Activated T-helper 2 cell treated with anti-CD3 and anti-CD28 coated beads, Interferon-gamma antibody, Interleukin-2, Interleukin-4, amounts not matched to agents 10 μg/mL and 5 μg/mL and 100 μg/mL, durations not matched to agents 14 hours and 24 hours and 36 hours (primary cell): ENCODE data around the gene ZNFX1. TPM values are rescaled to one million over a fixed set of nuclear protein-coding genes. Genes with fewer than 3 reads are reported as not detected.
A peak's percentile ranks its signal among the peaks of the same experiment; 100 is the strongest.

Source experiments
- DNase-seq: peaks from one replicate; pipeline ENCODE4 v3.0.0; 2021; ENCODE audit warnings: low spot score
- H3K27ac Mint-ChIP-seq: one replicate; pipeline ENCODE4 v1.8.0; 2021; ENCODE audit warnings: mixed read lengths
- H3K27me3 Mint-ChIP-seq: one replicate; pipeline ENCODE4 v1.8.0; 2021; ENCODE audit warnings: low read depth, mixed read lengths
- H3K36me3 Mint-ChIP-seq: one replicate; pipeline ENCODE4 v1.8.0; 2021; ENCODE audit warnings: low read depth, mixed read lengths
- H3K4me1 Mint-ChIP-seq: one replicate; pipeline ENCODE4 v1.8.0; 2021; ENCODE audit warnings: low read depth, mixed read lengths
- H3K4me3 Mint-ChIP-seq: one replicate; pipeline ENCODE4 v1.8.0; 2021; ENCODE audit warnings: low read depth, mild to moderate bottlenecking, moderate library complexity, mixed read lengths
- H3K9me3 Mint-ChIP-seq: one replicate; pipeline ENCODE4 v1.8.0; 2021; ENCODE audit warnings: mixed read lengths
- intact Hi-C: fragments of 100-400 bp; cut with micrococcal nuclease; formaldehyde crosslinking; loops from one replicate; pipeline ENCODE4 v1.15.1; 2023
- total RNA-seq: library from RNA; stranded (reverse); gene quantifications from 2 replicates; pipeline ENCODE4 v1.2.3, GENCODE V29; 2022

The ZNFX1 gene
- total RNA-seq, 1 donor from 2014 or later, result 49.3 TPM

DNA sequence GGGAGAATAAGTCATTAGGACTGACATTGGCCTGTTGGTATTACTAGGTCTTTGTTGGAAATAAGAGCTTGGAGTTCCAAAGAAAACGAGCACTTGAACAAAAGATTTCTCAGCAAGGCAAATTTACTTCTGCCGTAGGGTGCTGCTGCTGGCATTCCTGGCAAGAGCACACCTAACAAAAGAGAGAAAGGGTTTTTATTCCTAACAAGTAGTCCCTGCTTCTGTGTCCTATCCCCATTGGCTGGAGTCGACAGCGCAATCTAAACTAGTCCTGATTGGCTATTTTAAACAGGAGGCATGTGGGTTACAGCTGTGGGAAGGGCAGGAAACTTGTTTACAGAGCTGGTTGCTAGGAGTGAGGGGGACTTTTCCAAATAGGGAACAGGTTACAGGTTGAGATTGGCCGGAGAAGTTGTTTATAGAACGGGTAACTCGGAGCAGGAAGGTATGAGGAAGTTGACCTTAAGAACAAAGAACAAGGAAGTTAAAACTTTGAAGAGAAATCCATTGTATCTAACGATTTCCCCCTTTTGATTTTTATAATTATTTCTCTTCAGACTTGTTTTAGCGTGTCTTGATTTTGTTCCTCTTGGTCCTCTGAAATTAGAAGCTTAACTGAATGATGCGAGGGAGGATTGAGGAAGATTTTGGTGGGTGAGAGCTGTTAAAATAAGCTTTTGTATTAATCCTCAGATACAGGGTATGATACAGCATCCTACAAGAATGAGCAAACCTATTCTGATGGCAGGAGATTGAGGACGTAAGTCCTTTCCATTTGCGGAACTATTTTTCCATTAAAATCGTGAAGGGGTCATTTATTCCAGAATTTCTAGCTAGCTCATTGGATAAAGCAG, 3.4 kb upstream of the ZNFX1 start:
- Mint-ChIP-seq H3K27ac (peak overlapping the region; percentile 79), H3K4me3 (peak overlapping the region; percentile 94), H3K4me1 (peaks cover 66% of the 10 kb centered on the region), H3K27me3 (no peaks in the 10 kb centered on the region), H3K36me3 (peaks cover 93% of the 10 kb centered on the region), H3K9me3 (peaks cover 61% of the 10 kb centered on the region)
- no peak for DNase-seq
- intact Hi-C loops, result no loop called here

DNA sequence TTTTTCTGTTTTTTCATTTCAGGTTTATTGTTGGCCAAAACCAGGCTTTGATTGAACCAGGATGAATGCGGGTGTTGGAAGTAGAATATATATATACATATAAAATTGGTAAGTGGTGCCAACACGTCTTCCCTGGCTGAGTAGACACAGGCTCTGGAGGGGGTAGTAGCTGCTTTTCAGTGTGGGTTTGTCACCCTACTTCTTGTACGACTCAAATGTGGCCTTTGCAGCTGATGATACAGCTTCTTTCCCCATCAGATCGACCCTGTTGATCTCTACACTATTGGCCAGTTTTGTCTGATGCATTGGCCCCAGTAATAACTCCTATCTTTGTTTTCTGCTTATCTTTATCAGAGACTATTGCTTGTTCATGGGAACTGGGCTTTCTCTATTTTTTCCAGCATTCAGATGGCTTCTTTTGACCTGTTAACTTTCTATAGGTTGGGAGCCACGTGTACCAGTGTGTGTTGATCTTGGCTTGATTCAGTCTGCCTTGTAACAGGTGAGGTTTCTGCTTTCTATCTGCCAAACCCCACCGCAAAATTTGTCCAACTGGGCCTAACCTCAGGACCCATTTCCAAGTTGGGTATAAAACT, 2.7 kb upstream of the ZNFX1 start:
- peak overlapping the region; percentile 79 for H3K27ac Mint-ChIP-seq
- no peak for DNase-seq
- peaks cover 91% of the 10 kb centered on the region for H3K36me3 Mint-ChIP-seq
- H3K4me1 Mint-ChIP-seq, result peaks cover 65% of the 10 kb centered on the region
- intact Hi-C loops, result no loop called here
- no peaks in the 10 kb centered on the region for H3K27me3 Mint-ChIP-seq
- H3K4me3 Mint-ChIP-seq, result peak overlapping the region; percentile 94
- H3K9me3 Mint-ChIP-seq, result peaks cover 54% of the 10 kb centered on the region

DNA sequence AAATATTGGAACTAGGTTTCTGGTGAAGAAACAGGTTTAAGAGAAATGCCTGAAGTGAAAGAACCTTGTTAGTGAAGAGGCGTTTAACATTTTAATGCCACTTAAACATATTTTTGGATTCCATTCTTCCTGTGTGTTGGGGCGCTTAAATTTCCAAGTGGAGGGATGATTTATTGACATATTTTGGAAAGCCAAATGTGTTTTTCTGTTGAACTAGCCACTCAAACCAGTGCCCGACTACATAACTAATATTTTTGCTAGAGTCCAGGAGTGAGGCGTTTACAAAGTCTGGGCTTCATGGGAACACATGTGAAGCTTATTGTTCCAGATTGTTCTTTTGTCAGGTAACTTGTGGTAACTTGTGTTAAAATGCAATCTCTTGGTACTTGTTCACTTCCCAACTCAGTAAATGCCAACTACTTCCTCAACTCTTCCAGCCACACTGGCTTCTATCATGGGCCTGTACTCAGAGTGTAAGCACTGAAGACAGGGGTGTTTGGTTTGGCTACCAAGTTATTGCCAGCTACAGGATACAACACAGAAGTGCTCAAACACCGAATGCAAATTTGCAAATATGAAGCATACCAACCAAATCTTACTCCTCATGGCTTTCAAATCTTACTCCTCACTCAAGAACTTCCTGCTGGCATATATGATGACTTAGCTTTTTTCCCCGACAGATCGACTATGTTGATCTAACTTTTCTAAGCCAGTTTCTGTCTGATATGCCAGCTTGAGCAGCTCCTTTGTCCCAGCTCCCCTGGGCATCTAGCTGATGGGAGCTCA, 2.0 kb upstream of the ZNFX1 start:
- H3K9me3 Mint-ChIP-seq, result peaks cover 49% of the 10 kb centered on the region
- peaks cover 91% of the 10 kb centered on the region for H3K36me3 Mint-ChIP-seq
- peak overlapping the region; percentile 79 for H3K27ac Mint-ChIP-seq
- H3K4me3 Mint-ChIP-seq, result peak overlapping the region; percentile 94
- DNase-seq, result no peak
- intact Hi-C loops, result loop anchor here (2.0 to 5.0 kb wide), 4 partner anchors 93 to 832 kb away; partner anchors contain the start of genes CSE1L, SLC9A8 and UBE2V1
- H3K4me1 Mint-ChIP-seq, result peaks cover 63% of the 10 kb centered on the region
- H3K27me3 Mint-ChIP-seq, result no peaks in the 10 kb centered on the region

DNA sequence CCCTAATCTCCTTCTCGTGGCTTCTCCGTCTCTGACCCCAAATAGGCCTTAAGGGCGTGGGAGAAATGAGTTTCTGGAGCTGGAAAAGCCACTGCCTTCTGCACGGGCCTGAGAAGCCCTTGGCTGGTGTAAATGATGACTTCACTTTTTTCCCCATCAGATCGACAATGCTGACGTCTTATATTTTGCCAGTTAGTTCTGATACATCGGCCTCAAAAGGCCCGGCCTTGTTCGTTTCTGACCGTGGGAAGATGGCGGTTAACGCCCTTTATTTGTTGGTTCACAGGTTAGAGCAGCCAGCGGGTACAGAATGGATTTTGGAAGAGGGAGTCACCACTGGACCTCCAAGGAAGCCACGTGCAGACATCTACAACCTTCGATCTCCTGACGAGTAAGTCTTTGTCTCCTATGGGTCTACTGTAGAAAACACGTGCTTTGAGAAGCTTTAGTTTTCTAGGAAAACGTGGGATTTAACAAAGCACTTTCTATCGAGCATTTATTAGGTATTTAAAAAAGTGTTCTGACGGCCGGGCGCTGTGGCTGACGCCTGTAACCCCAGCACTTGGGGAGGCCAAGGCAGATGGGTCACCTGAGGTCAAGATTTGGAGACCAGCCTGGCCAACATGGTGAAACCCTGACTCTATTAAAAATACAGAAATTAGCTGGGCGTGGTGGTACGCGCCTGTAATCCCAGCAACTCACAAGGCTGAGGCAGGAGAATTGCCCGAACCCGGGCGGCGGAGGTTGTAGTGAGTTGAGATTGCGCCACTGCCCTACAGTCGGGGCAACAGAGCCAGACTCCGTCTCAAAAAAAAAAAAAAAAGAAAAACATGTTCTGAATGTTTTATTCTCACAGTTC, 1.2 kb upstream of the ZNFX1 start:
- Mint-ChIP-seq H3K36me3 (peaks cover 84% of the 10 kb centered on the region), H3K4me3 (peak overlapping the region; percentile 94), H3K4me1 (peaks cover 58% of the 10 kb centered on the region), H3K27me3 (no peaks in the 10 kb centered on the region), H3K9me3 (peaks cover 43% of the 10 kb centered on the region), H3K27ac (peak overlapping the region; percentile 88)
- intact Hi-C loops, result loop anchor here (1.0 to 5.0 kb wide), 5 partner anchors 92 to 833 kb away; partner anchors contain the start of genes CSE1L, SLC9A8 and UBE2V1
- DNase-seq, result no peak

DNA sequence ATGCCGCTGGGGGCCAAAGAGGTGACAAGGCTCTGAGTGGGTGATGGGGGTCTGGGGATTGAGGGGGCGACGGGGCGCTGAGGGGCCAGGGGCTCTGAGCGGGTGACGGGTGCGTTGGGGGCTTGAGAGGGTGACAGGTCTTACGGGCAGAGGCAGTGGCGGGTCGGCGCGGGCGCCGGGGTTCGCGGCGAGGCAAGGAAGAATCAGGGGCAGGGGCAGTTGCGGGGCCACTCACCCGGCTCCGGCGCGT, 146 bp downstream of the ZNFX1 start:
- peaks cover 47% of the 10 kb centered on the region for H3K4me1 Mint-ChIP-seq
- H3K36me3 Mint-ChIP-seq, result peaks cover 83% of the 10 kb centered on the region
- H3K4me3 Mint-ChIP-seq, result peak overlapping the region; percentile 99
- peaks cover 31% of the 10 kb centered on the region for H3K9me3 Mint-ChIP-seq
- no peak for DNase-seq
- H3K27me3 Mint-ChIP-seq, result no peaks in the 10 kb centered on the region
- peak overlapping the region; percentile 99 for H3K27ac Mint-ChIP-seq
- intact Hi-C loops, result loop anchor here (1.0 to 5.0 kb wide), 5 partner anchors 91 to 835 kb away; partner anchors contain the start of genes CSE1L, SLC9A8 and UBE2V1

DNA sequence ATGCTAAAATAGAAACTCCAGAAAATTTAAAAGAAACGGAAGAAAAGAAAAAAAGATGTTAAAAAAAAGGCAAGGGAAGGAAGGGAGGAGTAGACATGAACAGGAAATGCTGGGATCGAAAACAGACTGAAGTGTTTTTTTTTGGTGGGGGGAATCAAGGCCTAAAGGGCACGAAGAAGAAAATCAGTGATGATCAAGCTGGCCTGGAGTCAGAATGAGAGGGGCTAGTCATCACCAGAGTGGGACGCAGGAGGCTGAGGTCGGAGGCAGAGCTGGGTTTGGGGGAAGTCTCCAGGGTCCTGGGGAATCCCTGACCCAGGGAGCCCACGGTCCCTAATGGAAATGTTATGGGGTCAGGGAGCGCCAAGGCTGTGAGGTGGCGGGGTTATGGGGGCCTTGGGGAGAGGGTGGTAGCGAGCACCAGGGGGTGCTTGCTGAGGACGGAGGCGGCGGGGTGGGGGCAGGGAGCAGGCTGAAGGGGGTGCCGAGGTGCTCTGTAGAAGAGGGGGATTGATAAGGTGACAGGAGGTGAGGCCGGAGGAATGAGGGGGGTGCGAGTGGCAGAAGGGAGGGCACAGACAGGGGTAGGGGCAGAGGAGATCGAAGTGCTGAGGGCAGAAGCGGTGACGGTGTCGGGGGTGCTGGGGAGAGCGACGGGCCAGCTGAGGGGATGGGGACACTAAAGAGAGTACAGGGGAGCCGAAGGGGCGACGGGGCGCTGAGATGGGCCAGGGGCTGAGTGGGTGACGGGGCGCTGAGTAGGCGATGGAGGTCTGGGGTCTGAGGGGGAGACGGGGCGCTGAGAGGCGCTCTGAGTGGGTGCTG, 684 bp downstream of the ZNFX1 start:
- Mint-ChIP-seq H3K27ac (peak overlapping the region; percentile 99), H3K27me3 (no peaks in the 10 kb centered on the region), H3K36me3 (peaks cover 83% of the 10 kb centered on the region), H3K4me1 (peaks cover 46% of the 10 kb centered on the region), H3K9me3 (peaks cover 26% of the 10 kb centered on the region), H3K4me3 (peak overlapping the region; percentile 99)
- no peak for DNase-seq
- intact Hi-C loops, result loop anchor here (1.0 to 5.0 kb wide), 3 partner anchors 58 to 835 kb away; partner anchors contain the start of genes DDX27, SLC9A8 and UBE2V1

DNA sequence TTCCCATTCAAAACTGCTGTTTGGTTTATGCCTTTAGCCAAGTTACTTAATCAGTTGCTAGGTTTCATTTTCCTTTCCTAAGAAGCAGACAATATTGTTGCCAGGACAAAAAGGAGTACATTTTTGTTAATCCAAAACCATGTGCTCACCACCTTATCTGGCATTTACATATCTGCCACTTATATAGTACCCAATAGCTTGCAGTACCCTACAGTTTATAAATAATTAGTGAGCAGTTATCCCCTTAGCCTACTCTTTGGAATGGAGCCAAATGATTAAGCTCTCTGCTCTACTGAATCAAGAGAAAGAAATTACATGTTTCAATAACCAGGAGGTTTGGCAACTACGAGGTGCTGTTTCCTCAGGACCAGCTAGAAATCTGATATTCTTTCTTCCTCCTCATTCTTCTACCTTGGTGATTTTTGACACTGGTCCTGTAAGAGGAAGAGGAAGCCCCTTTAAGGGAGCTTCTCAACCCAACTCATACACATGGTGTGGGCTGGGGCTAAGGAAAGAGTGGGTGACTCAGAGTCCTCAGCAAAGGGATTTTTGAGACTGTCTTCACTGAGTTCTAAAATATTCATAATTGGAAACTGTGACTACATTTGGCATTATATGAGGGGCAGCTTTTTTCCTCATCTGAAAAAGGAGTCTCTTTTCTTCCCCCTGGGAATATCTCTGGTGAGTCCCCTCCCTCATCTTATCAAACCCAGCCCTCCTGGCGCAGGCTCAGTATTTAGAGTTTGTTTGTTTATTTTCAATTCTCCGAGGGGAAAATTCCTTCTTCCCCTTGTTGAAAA, 1.5 kb downstream of the ZNFX1 start:
- H3K4me3 Mint-ChIP-seq, result peak overlapping the region; percentile 99
- H3K27ac Mint-ChIP-seq, result peak overlapping the region; percentile 99
- H3K9me3 Mint-ChIP-seq, result peaks cover 18% of the 10 kb centered on the region
- peaks cover 42% of the 10 kb centered on the region for H3K4me1 Mint-ChIP-seq
- no peak for DNase-seq
- intact Hi-C loops, result loop anchor here (1.0 to 5.0 kb wide), 3 partner anchors 57 to 836 kb away; partner anchors contain the start of genes DDX27, SLC9A8 and UBE2V1
- no peaks in the 10 kb centered on the region for H3K27me3 Mint-ChIP-seq
- peaks cover 83% of the 10 kb centered on the region for H3K36me3 Mint-ChIP-seq

DNA sequence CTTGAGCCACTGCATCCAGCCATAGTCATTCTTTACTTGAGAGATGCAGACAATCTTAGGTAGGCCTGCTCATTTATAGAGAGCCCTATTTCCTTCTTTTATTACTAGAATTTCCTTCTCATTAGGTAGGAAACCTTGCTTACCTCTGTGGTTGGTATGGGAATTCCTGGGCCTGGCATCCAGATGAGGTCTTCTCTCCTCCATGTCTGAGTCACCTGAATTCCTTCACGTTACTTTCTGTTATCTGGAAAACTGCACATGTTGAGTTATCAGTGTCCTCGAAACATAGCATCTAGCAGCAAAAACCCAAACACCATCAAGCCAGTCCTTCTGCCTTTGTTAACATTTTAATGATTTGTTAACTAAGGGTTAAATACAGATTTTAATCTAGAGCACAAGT, 2.2 kb downstream of the ZNFX1 start:
- intact Hi-C loops, result loop anchor here (1.0 to 5.0 kb wide), 3 partner anchors 56 to 837 kb away; partner anchors contain the start of genes DDX27, SLC9A8 and UBE2V1
- Mint-ChIP-seq H3K9me3 (peaks cover 10% of the 10 kb centered on the region), H3K4me3 (peak overlapping the region; percentile 99), H3K4me1 (peaks cover 42% of the 10 kb centered on the region), H3K36me3 (peaks cover 83% of the 10 kb centered on the region), H3K27me3 (no peaks in the 10 kb centered on the region), H3K27ac (peak overlapping the region; percentile 27)
- no peak for DNase-seq

DNA sequence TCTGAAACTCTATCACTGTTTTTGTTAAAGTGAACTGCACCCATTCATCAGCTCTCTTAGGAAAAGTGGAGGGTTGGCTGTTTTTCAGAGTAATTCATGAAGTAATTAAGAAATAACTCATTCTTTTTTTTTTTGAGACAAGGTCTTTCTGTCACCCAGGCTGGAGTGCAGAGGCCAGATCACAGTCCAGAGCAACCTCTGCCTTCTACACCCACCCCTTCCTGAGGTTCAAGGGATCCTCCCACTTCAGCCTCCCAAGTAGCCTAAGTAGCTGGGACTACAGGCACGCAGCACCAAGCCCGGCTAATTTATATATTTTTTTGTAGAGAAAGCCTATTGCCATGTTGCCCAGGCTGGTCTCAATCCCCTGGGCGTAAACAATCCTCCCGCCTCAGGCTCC, 2.6 kb downstream of the ZNFX1 start:
- peaks cover 6% of the 10 kb centered on the region for H3K9me3 Mint-ChIP-seq
- H3K27me3 Mint-ChIP-seq, result no peaks in the 10 kb centered on the region
- H3K4me1 Mint-ChIP-seq, result peaks cover 44% of the 10 kb centered on the region
- intact Hi-C loops, result loop anchor here (5.0 kb wide), 2 partner anchors 537 to 837 kb away; partner anchors contain the start of genes SLC9A8 and UBE2V1
- no peak for DNase-seq
- H3K27ac Mint-ChIP-seq, result peak overlapping the region; percentile 27
- H3K36me3 Mint-ChIP-seq, result peaks cover 83% of the 10 kb centered on the region
- H3K4me3 Mint-ChIP-seq, result peak overlapping the region; percentile 99

DNA sequence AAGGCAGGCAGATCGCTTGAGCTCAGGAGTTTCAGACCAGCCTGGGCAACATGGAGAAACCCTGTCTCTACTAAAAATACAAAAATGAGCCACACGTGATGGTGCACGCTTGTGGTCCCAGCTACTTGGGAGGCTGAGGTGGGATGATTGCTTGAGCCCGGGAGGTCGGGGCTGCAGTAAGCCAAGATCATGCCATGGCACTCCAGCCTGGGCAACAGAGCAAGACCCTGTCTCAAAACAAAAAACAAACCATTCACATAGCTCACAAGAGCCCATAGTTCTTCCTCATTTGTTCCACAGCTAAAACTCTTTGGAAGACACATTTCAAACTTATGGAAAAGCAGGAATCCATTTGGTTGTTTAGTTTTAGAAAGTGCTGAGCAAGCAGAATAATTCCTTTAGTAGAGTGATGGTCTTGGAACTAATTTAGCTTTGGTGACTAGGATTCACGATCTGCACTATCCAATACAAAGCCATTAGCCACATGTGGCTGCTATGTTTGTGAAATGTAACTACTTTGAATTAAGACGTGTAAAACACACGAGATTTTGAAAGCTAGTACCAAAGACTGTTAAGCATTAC, 4.1 kb downstream of the ZNFX1 start:
- Mint-ChIP-seq H3K27me3 (no peaks in the 10 kb centered on the region), H3K9me3 (peaks cover 10% of the 10 kb centered on the region), H3K36me3 (peaks cover 83% of the 10 kb centered on the region), H3K4me3 (no peak overlapping the region), H3K4me1 (peaks cover 50% of the 10 kb centered on the region), H3K27ac (no peak overlapping the region)
- no peak for DNase-seq
- intact Hi-C loops, result no loop called here
